Stimulated activated CD8-positive, alpha-beta memory T cell treated with anti-CD3 and anti-CD28 coated beads, Interleukin-12 subunit alpha, Interleukin-12 subunit beta, amount 100 ng/mL, for 24 hours (primary cell): ENCODE results near the gene PDK2.
"Not testable (repeated sequence)": the region's sequence is repeated elsewhere in the genome, so short reads cannot be mapped to it uniquely, and the experiment has no call there.

Source experiments
- DNase-seq: peaks from one replicate; pipeline ENCODE4 v3.0.0-alpha.2; 2020; ENCODE audit errors: extremely low read depth

PDK2 gene

GRCh38 chr17:50058296-50058953 lies 36.7 kb upstream of the PDK2 start:
- DNase-seq: no peak

DNA sequence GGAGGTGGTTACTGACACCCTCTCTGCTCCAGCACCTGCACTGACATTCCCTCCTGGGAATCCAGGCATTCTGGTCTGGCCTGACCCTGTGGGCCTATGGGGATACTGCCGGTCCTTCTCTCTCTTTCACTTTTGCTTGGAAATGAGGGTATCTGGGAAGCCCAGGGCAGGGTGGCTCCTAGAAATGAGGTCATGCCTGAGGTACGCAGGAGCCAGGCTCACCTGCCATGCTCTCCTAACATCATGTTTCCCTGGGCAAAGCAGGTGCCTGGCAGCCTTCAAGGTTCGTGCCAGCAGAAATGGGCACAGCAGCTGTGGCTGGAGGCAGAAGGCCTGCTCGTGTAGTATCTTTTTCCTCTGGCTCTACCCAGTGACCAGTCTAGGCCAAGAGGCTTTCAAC lies 35.9 kb upstream of the PDK2 start:
- DNase-seq: no peak

DNA sequence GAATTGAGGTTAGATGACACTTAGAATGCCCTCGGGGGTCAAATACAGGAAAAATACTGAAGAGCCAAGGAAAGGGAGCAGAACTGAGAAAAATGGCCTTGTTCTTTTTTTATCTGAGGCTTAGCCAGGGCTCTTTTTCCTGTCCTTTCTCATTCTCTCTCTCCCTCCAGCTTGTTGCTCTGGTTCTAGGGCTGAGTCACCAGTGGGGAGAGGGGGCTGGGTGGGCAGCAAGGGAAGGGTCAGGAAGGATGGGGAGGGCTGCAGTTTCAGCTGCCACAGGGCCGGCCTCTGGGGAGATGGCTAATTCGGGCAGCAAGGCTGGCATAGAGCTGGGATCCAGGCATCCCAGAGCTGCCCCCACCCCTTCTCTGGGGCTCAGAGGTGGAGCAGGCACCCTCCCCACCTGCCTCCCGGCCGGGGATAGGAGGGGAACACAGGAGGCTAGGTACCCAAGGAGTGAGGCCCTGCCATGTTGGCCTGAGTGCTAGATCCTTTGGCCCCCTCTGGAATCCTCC lies 35.3 kb upstream of the PDK2 start:
- DNase-seq: no peak

GRCh38 chr17:50060951-50061712 lies 34.0 kb upstream of the PDK2 start:
- DNase-seq: no peak

DNA sequence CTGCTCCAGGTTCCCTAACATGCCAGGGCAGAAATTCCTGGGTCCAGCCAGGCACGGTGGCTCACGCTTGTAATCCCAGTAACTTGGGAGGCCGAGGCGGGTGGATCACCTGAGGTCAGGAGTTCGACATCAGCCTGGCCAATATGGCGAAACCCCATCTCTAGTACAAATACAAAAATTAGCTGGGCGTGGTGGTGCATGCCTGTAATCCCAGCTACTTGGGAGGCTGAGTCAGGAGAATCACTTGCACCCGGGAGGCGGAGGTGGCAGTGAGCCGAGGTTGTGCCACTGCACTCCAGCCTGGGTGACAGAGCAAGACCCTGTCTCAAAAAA lies 33.5 kb upstream of the PDK2 start:
- DNase-seq: not testable (repeated sequence)

DNA sequence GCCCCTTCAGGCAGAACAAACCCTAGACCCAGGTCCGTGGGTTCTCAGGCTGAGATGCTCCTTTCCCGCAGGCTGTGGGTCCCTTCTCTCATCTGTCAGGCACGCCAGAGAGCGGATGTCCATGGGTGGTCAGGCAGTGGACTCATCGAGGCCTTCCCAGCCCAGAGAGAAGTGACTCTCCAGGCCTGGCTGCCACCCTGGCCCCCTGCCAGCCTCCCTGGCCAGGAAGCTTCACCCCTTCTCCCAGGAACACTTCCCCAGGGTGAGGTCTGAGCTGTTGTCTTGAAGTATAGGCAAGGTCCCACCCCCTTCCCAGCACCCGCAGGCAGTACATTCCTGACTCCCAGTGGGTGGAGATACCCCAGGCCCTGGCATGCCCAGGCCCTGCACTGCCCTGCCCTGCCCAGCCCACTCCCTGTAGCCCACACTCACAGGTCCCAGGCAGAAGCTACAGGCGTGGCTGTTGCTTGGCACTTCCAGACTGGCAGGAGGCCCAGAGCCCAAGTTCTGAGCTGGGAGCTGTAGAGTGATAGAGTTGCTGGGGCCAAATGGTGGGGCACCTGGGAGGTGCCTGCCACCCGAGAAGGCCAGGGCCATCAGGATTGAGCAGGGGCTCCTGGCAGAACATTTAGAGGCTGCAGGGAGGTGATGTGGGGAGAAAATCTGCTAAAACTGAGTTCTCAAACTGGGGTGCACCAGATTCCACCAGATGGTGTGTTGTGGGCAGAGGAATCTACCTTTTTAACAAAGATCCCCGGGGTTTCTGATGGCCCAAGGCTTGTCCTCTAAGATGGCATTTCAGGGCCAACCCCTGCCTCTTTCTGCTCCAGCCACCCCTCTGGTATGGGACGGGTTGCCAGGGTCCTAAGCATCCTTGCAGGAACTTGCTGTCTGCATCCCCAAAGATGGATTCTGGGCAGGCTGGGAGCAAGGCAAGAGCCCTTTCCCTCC lies 32.6 kb upstream of the PDK2 start:
- DNase-seq: no peak

GRCh38 chr17:50063561-50064252 lies 31.4 kb upstream of the PDK2 start:
- DNase-seq: no peak

GRCh38 chr17:50064253-50065001 lies 30.7 kb upstream of the PDK2 start:
- DNase-seq: no peak

DNA sequence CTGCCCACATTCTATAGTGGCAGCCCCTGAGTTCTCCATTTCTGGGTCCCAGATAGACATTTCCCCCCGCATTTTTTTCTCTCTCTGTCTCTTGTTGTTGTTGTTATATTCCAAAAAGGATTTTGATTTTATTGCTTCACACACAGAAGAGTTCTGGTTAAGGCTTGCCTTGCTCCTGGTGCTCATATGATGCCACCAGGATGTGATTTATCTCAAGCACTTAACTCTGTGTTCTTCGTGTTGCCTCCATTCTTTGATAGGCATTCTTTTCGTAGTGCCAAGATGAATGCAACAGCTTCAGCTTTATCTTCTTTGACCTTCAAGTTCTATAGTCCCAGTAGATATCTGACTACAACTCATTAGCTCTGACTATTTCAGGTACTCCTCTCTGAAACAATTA lies 30.1 kb upstream of the PDK2 start:
- DNase-seq: no peak

GRCh38 chr17:50066995-50067394 lies 28.2 kb upstream of the PDK2 start:
- DNase-seq: no peak

DNA sequence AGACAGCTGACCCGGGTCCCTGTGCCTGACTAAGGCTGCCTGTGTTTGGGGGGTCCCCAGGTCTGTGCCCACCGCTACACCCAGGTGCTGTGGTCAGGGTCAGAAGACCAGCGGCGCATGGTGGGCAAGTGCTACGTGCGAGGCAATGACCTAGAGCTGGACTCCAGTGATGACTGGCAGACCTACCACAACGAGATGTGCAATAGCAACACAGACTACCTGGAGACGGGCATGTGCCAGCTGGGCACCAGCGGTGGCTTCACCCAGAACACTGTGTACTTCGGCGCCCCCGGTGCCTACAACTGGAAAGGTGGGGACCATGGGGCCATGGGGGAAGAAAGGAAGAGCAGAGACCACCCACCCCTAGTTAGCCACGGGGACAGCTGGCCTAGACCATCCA lies 27.2 kb upstream of the PDK2 start:
- no peak for DNase-seq

DNA sequence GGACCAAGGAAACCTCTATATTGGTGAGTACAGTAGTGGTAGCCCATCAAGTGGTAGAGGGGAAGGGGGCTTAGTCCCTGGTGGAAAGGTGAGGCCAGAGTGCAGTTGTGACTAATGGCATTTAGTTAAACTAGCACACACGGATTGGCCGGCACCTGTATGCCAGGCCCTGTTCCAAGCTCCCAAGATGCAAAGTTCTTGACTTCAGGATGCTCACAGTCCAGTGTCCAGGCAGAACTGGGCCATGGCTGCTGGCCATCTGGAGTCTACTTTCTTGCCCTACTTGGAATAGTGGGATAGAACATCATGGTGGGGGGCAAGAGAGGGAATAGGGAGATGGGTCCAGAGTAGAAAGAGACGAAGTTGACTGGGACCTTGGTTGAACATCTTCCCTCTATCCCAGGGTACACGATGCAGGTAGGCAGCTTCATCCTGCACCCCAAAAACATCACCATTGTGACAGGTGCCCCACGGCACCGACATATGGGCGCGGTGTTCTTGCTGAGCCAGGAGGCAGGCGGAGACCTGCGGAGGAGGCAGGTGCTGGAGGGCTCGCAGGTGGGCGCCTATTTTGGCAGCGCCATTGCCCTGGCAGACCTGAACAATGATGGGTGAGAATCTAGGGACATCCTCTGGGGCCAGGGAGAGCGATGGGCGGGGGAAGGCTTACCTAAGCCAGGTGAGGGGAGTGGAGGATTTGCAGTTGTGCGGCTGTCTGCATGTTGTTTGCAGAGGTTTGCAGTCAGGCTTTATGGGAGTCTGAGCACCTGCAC lies 24.1 kb upstream of the PDK2 start:
- no peak for DNase-seq

GRCh38 chr17:50071692-50072091 lies 23.5 kb upstream of the PDK2 start:
- no peak for DNase-seq

DNA sequence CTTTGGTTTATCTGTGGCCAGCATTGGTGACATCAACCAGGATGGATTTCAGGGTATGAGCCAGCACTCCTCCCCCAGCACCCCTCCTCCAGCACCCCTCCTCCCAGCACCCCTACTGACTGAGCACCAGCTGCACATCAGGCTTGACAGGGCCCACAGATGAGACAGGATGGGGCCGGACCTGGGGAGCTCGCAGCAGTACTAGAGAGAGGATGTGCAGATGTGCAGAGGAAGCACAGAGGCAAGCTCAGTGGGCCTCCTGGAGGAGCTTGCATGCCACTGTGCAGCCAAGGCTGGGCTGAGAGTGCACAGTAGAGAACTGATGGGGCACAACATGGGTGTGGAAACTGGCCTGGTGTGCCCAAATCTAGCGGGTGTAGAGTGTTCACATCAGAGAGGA lies 23.0 kb upstream of the PDK2 start:
- DNase-seq: no peak

GRCh38 chr17:50072925-50073324 lies 22.2 kb upstream of the PDK2 start:
- no peak for DNase-seq

DNA sequence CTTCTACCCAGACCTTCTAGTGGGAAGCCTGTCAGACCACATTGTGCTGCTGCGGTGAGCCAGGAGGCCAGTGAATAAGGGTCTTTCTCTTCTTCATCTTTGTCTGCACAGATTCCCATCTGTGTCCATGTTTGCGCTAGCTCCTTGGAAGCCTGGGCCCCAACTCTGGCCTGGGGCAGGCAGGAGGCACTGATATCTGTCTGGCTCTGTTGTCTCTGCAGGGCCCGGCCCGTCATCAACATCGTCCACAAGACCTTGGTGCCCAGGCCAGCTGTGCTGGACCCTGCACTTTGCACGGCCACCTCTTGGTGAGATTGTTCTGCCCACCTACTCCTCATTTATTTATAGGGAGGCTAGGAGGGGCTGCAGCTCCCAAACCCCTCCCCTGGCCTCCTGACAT lies 20.9 kb upstream of the PDK2 start:
- DNase-seq: no peak

GRCh38 chr17:50075446-50076032 lies 19.6 kb upstream of the PDK2 start:
- no peak for DNase-seq

- no peak for DNase-seq
These were observed 18.9 kb upstream of the PDK2 start for GRCh38 chr17:50076221-50076590.

DNA sequence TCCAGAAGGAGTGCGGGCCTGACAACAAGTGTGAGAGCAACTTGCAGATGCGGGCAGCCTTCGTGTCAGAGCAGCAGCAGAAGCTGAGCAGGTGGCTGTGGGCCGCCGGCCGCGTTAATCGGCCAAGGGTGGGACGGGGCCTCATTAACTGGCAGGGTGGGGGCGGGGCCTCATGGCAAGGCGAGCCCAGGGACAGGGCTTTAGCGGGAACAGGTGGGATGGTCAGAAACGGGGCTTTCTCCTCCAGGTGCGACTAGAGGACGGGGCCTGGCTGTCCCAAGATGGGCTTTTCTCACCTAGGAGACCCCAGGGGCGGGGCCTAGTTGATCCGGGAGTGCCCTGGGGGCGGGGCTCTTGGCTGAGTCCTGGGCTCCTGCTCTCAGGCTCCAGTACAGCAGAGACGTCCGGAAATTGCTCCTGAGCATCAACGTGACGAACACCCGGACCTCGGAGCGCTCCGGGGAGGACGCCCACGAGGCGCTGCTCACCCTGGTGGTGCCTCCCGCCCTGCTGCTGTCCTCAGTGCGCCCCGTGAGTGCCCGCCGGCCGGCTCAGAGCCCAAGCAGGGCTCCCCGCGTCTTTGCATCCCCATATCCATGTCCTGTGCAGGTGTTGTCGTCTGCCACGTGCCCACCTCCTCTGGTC lies 18.4 kb upstream of the PDK2 start:
- no peak for DNase-seq
